Stimulated activated CD4-positive, alpha-beta T cell treated with anti-CD3 and anti-CD28 coated beads, Interleukin-15, amount 100 ng/mL, for 1 hour (primary cell): Measurements from ENCODE around the gene SWAP70.
A peak's percentile ranks its signal among the peaks of the same experiment; 100 is the strongest.
"Not testable (repeated sequence)": the region's sequence is repeated elsewhere in the genome, so short reads cannot be mapped to it uniquely, and the experiment has no call there.

Experiments used
- DNase-seq, 2 donors: peaks; one replicate each; pipeline ENCODE4 v3.0.0-alpha.2; 2020; ENCODE audit warnings: low read depth in 1 of 2, low spot score in 1 of 2

Gene SWAP70

DNA sequence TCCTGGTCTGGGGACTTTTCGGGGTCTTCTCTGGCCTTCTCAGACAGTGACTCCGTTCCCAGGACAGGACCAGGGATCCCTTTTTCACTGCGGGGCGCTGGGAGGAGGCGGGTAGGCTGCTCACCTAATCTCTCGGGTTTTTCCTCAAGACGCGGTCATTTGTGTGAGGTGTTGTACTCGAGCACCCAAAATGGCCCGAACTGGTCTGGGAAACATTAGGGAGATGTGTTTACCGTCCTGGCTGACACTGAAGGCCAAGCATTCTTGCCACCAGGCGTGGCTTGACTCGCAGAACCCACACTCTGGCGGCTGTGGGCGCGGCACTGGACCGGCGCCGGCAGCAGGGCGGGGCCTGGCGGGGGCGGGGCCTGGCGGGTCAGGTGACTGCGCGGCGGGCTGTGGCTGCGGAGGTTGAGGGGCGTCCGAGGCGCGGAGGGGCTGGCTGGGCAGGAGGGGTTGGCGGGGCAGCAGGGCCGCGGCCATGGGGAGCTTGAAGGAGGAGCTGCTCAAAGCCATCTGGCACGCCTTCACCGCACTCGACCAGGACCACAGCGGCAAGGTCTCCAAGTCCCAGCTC lies at the start of gene SWAP70:
Gene SWAP70 (plus strand): TSS at position 379 of the 577 bp plus-strand sequence. CDS start 103 bp downstream, at position 482.
- DNase-seq = peak; percentile 52 to 68

DNA sequence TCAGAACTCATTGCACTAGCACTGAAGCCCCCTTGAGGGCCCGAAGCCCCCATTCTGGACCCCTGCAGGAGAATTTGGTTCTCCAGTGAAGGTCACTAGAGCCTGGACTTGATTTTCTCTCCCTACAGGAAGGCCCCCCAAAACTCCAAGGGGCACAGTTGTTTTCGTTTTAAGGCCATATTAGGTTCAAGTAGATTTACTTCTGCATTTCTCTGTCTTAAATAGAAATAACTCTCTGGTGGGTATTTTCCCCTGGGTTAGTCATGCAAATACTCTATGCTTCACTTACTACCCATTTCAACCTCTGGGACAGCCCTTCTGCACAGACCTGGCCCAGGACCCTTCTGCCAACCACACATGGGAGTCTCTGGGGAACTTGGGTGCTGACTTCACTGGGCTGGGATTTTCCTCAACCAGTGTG lies 48.8 kb upstream of the SWAP70 start:
- no peak for DNase-seq

DNA sequence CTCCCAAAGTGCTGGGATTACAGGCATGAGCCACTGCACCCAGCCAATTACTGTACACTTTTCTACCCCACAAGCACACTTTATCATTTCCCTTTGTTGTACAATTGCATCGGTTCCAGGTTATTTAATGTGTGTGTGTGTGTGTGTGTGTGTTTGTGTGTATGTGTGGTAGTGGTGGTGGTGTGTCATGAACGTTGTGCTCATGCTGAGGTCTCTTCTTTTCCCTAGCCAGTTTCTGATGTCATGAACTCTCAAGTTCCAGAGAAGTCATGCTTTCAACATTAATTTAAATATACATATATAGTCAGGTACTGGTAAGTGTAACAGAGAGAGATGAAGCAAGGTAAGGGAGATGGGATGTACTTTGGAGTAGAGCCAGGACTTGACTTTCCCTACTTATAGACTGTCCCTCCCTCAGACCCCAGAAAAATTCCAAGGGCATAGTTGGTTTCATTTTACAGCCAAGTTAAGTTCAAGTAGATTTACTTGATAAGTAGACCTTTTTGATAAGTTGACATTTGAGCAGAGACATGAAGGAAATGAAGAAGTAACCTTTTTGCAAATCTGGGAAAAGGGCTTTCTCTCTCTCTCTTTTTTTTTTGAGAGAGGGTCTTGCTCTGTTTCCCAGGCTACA lies 47.7 kb upstream of the SWAP70 start:
- DNase-seq = no peak

DNA sequence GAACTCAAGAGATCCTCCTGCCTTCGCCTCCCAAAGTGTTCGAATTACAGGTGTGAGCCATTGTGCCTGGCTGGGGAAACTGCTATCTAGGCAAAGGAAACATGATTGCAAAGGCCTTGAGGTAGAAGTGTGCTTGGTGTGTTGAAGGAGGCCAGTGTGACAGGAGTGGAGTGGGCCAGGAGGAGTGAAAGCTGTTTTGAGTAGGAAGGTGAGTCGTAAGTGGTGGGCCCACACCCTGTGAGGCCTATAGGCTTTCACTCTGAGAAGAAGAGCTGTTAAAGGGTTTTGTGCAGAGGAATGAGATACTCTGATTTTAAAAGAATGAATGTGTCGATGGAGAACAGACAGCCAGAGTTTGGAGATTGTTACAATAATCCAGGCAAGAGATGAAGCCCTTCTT lies 47.0 kb upstream of the SWAP70 start:
- no peak for DNase-seq

DNA sequence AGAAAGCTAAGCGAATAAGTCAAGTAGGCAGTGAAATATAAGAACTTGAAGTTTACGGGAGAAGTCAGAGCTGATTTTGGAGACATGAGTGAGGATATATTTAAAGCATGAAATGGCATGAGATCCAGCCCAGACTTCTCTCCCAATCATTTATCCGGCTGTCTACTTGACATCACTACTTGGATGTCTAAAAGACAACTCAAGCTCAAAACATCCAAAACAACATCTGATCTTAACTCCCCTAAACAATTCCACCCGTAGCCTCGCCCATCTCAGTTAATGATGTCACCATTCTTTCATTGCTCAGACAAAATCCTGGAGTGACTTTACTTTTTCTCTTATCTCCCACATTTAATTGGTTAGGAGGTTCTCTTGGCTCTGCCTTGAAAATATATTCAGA lies 45.9 kb upstream of the SWAP70 start:
- DNase-seq = no peak

DNA sequence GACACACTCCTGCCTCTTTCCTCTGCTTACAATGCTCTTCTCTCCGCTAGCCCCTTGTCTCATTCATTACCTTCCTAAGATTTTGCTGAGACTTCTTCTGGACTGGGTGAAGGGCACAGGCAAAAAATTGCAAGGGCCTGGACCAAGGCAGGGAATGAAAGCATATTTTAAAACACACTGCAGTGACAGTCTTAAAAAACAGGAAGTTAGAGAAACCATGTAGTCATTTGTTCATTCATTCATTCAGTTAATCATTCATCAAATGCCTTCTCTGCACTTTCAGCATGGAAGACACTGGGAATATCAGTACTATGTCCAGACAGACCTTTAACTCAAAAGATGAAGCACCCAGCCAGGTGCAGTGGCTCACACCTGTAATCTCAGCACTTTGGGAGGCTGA lies 44.9 kb upstream of the SWAP70 start:
- DNase-seq = no peak

DNA sequence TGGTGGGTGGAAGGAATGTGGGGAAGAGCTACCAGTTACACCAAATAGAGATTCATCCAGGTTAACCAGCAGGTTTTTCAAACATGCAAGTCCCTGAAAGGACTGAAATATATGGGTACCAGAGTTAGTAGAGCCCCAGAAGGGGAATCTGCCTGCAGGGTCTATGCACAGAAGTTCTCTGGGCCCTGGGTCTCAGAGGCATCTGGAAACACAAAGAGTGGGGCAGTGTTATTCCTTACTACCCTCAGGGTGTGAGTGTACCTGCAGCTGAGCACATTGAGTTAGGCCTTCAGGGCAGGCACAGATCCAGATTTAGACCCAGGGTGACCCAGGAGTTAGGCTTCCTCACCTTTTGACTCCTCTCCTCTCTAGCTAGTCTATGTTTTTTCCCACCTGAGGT lies 43.9 kb upstream of the SWAP70 start:
- DNase-seq = no peak

DNA sequence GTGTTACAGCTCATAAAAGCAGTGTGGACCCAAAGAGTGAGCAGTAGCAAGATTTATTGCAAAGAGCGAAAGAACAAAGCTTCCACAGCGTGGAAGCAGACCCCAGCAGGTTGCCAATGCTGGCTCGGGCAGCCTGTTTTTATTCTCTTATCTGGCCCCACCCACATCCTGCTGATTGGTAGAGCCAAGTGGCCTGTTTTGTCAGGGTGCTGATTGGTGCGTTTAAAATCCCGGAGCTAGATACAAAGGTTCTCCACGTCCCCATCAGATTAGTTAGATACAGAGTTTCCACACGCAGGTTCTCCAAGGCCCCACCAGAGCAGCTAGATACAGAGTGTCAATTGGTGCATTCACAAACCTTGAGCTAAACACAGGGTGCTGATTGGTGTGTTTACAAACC lies 41.5 kb upstream of the SWAP70 start:
- not testable (repeated sequence) for DNase-seq

DNA sequence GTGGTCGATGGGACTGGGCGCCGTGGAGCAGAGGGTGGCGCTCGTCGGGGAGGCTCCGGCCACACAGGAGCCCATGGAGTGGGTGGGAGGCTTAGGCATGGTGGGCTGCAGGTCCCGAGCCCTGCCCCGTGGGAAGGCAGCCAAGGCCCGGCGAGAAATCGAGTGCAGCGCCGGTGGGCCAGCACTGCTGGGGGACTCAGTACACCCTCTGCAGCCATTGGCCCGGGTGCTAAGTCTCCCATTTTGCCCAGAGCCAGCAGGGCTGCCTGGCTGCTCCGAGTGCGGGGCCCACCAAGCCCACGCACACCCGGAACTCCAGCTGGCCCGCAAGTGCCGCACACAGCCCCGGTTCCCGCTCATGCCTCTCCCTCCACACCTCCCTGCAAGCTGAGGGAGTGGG lies 40.8 kb upstream of the SWAP70 start:
- DNase-seq = not testable (repeated sequence)

DNA sequence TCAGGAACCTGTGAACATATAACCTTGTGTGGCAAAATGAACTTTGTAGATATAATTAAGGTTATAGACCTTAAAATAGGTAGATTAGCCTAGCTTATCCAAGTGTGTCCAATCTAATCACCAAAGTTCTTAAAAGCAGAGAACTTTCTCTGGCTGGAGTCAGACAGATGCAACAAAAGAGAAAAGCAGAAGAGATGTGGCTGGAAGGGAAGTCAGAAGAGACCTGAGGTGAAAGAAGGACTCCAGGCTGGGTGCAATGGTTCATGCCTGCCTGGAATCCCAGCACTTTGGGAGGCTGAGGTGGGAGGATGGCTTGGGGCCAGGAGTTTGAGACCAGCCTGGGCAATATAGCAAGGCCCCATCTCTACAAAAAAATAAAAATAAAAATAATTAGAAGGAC lies 39.4 kb upstream of the SWAP70 start:
- no peak for DNase-seq

DNA sequence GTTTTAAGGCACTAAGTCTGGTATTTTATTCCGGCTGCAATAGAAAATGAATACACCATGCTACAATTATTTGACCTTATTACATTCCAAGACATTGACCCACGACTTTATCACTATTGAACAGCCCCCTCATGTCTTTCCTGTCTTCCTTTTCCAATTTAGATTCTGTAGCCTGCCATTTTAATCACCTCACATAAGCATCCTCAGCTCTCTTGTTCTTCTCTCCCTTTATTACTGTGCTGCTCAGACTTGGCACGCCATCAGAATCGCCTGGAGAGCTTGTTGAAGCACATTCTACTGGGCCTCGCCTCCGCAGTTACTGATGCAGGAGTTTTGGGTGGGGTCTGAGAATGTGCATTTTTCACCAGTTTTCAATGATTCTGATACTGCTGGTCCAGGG lies 38.7 kb upstream of the SWAP70 start:
- no peak for DNase-seq

DNA sequence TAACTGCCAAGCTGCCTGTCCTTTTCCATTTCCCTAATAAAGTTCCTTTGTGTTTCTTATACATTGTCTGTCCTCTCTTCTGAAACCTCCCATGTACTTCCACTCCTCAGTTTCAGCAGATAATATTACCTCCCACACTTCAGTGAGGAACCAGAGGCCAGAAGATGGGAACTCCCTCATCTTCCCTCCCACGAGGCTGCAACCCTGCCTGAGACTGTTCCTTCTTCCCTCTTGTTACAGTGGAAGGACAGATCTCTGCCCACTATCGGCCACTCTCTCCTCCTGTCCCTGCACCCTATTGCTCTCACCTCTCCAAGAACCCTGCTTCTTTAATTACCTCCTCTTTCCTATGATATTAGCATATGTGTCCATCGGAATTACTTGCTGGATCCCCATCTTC lies 38.1 kb upstream of the SWAP70 start:
- DNase-seq = no peak

DNA sequence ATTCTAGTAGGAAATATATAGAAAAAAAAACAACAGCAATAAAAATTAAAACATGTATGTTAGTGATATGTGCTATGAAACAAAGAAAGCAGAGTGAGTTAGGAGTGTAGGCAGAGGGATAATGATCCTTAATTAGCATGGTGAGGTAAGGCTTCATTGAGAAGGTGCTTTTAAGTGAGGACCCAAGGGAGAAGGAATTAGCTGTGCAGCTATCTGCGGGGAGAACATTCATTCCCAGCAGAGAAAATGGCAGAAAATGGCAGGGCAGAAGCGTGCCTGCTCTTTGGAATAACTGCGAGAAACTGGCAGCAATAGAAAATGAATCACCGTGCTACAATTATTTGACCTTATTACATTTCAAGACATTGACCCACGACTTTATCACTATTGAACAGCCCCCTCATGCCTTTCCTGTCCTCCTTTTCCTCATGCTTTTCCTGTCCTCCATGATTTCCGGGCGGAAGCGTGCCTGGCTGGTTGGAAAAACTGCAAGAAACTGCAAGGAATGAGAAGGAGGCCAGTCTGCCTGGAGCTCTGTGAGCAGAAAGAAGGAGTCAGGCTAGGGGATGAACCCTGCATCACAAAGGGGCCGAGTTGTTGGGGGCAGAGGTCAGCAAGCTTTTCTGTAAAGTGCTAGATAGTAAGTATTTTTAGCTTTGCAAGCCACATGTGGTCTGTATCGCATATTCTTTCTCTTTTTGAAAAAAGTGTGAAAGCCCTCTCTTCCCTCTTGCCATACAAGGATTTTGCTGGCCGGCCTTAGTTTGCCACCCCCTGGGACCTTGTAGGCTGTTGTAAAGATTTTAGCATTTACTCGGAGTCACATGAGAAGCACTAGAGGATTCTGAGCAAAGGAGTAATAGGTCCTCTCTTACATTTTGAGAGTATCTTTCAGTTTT lies 37.1 kb upstream of the SWAP70 start:
- DNase-seq = no peak

DNA sequence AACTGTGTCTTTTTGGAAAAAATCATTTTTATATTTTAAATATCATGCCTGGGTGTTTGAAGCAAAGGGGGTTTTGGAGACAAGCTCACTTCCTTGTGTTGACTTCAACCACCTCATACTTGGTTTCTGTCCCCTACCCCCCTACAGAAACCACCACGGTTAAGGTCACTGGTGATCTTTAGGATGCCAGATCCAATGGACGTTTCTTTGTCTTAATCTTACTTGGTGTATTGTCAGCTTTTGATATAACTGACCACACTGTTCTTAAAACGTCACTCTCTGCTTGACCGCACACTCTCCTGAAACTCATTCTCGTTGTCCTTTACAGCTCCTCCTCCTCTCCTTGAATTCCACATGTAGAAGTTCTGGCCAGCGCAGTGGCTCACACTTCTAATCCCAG lies 34.8 kb upstream of the SWAP70 start:
- DNase-seq = no peak

DNA sequence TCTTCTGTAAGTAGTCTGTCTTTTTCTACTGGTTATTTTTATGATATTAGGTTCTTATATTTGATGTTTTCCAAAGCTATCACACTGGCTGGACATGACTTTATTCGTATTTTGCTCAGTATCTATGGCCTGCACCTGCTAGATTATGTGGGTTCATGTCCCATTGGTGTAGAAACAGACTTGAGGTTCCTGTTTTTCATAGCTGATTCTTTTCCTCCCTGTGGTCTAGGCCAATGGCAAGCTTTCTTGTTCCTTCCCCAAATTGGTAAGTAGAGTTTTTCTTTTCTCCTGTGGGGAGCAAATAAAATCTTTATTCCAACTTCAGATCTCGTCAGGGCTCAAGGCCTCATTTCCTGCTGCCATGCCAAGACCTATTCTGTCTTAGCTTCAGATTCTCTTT lies 30.2 kb upstream of the SWAP70 start:
- no peak for DNase-seq

DNA sequence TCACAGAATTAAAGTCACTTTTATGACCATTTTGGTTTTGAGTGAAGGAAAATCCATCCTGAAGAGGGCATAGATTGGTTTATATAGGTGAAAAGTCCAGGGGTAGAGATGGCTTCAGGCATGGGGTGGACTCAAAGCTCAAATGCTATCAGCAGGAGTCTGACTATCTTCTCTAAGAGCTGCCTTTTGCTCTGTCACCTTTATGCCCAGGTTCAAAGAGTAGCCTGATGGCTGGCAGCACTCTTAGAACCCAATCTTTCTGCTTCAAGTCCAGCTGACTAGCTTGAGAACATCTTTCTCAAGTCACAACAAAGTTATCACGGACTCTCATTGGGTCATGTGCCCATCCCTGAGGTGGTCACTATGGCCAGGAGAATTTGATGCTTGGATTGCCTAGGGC lies 27.2 kb upstream of the SWAP70 start:
- DNase-seq = no peak

DNA sequence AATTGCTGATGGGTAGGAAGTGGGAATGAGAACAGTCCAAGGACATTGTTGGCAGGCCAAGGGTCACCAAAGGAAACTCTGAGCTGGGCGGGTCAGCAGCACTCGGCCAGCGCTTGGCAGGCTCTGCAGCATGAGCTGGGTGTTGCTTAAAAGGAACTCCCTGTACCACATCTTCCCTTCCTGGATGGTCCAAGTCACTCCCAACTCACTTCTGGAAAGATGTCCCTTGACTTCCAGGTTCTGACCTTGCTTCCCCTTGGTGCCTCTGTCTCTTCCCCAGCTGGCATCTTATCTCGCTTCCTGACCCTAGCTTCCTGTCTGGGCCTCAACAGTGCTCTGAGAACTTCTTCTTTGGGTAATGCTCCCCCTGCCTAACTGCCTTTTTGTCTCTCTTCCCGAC lies 24.8 kb upstream of the SWAP70 start:
- DNase-seq = no peak

DNA sequence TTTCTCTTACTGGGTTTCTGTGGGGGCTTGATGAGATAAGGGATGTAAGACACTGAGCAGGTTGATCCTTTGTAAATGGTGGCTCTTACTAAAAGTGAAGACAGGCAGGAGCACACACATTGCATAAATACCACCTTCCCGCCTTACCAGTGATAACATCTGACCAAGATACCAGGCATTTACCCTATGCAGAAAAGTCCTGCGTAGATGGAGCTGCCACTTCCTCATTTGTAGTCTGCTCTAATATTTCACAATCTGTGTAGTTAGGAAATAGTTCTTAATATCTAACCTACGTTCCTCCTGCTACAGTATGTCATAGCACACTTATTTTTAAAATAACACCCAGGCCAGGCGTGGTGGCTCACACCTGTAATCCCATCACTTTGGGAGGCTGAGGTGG lies 23.9 kb upstream of the SWAP70 start:
- DNase-seq = no peak

DNA sequence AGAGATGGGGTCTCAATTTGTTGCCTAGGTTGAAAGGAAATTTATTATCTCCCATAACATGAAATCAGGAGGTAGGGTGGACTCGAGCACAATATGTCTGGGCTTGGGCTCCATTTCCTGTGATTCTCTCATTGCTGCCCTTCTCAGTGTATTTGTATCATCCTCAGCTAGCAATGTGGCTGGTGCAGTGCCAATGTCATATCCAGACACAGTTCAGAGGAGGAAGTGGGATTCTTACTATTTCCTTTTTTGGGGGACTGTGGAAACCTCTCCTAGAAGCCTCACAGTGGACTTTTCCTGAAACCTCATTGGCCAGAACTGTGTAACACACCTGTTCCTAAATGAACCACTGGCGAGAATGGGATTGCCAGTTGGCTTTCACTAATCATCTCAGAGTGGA lies 21.0 kb upstream of the SWAP70 start:
- DNase-seq = no peak

DNA sequence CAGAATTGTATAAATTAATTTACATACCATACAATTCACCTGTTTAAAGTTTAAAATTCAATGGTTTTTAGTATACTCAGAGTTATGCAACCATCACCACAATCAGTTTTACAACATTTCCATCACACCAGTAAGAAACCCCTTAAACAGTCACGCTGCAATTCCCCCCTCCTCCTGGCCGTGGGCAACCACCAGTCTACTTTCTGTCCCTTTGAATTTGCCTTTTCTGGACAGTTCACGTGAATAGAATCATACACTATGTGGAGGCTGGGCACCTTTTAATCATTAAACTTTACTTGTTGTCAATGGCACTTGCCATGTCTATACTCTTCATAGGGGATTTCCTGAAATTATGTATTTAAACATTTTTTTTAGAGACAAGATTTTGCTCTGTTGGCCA lies 20.1 kb upstream of the SWAP70 start:
- no peak for DNase-seq

DNA sequence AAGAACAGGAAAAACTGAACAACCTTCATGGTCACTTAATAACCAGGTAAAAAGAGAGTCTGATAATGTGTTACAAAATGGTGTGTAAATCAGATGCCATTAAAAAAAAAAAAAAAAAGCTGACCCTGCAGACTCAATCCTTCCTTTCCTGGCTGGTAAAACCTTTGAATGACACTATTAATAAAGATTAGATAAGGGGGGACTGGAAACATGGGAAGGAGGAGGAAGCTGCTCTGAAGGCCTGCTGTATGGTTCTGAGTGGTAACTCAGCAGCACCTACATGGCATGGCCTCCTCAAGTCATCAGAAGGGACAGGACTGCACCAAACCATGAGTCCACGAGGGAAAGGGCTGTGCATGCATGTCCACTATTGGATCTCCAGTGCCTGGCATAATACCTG lies 18.0 kb upstream of the SWAP70 start:
- DNase-seq = no peak

DNA sequence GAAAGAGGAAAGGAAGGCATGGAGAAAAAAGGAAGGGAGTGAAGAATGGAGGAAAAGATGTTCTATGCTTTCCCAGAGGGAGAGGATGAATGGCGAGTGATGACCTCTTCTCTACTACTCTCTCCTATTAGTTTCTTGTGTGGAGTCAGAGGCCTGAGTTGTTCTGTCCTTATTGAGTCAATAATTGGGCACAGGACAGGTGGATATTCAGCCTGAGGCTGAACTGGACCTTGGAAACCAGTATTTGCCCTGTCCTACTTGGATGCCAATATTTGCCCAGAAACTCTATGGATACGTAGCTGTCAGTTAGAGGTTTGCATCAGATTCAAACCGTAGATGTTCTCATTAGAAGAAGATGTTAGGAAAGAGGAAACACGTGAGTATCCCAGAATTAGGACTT lies 17.6 kb upstream of the SWAP70 start:
- DNase-seq = no peak
